Measurements from ENCODE around the gene SIDT1.
"Not testable (repeated sequence)": the region's sequence is repeated elsewhere in the genome, so short reads cannot be mapped to it uniquely, and the experiment has no call there.

The SIDT1 gene

DNA sequence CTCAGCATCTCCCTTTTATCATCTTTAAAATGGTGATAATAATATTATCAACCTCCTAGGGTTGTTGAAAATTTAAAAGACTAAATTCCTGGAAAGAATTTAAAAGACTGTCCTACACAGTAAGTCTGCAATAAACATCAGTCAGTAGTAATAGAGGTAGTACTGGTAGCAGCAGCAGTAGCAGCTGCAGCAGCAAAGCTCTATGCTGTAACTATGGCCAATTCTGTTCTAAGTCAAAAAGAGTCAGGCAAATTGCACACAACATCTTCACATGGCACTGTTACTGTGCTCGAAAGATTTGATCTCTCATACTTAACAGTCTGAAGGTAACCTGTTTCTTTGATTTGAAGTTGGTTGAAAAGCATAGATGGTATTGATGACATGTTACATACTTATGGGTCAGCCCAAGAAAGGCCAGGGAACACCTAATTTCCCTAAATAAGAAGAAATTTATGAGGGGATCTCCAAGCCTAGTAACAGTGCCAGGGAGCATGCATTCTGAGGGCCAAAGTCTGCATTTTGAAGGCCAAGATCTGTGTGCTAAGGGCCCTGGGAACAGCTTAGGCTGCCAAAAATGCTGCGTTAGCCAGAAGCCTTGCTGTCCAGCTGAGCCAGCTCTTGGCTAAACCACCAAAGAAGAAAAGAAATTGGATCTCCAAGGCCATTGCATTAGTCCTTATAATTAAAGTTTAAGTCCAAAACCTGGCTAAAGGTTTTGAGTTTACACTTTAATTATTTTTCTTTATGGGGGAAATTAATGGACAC, 68.2 kb downstream of the SIDT1 start:
- no peak for DNase-seq

DNA sequence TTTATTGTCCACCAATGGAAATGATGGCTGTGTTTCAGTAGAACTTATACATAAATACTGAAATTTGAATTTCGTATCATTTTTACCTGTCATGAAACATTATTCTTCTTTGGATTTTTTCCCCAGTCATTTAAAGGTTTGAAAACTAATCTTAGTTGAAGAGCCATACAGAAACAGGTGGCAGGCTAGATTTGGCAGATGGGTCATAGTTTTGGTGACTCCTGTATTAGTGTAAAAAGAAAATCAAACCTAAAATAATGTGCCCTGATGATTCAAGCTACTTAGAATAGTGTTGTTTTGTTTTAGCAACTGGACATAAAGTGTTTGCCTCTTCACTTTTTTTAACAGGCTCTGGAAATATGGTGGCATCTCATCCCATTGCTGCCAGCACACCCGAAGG, 68.9 kb downstream of the SIDT1 start:
- no peak for DNase-seq

- no peak for DNase-seq
These were observed 69.9 kb downstream of the SIDT1 start for GRCh38 chr3:113602256-113602655.

GRCh38 chr3:113602836-113603235, 70.5 kb downstream of the SIDT1 start:
- DNase-seq = no peak

DNA sequence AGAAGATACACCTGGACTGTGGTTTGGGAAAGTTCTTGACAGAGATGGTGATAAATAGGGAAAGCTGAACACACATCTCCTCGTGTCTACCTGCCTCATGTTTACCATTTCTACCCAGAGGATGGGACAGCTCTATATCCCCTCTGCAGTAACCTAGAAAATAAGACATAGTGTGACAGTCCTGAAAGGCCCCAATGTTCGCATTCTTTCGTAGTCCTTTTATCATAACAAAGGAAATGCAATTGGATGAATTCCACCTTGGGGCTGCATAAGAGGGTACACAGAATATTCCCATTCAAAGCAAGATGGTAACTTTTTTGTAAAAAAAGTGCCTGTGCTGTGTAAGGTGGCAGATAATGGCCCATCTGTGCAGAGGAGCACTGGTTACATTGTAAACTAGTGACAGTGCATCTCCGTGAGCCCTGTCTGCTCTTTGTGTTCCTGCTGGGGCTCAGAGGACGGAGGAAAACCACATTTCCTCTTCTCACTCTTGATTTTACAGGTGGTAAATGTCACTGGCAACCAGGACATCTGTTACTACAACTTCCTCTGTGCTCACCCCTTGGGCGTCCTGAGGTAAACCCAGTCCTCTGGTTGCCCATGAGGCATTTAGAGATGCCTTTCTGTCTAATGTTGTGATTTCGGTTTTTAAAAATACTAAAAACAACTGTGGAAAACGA, 74.3 kb downstream of the SIDT1 start:
- no peak for DNase-seq

DNA sequence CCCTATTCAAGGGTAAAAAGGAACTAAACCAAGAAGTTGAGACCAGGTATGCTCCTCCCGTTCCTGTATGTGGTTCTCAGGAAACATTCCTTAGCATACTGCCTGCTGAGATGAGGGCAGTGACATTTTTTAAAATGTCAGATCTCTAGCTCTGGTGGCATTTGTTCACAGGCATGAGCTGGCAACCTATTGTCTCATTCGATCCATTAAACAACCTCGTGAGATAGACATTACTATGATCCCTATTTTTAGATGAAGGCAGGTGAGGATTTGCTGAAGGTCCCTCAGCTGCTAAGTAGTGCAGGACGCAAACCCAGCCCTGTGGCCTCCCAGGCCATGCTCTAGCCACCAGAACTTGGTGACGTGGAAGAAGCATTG, 74.9 kb downstream of the SIDT1 start:
- DNase-seq = no peak

- DNase-seq = no peak
These were observed 82.0 kb downstream of the SIDT1 start for GRCh38 chr3:113614402-113614801.

- DNase-seq = no peak
These were observed 83.6 kb downstream of the SIDT1 start for GRCh38 chr3:113615976-113616375.

GRCh38 chr3:113617726-113618125, 85.4 kb downstream of the SIDT1 start:
- no peak for DNase-seq

- no peak for DNase-seq
These were observed 87.7 kb downstream of the SIDT1 start for GRCh38 chr3:113620091-113620490.

- no peak for DNase-seq
These were observed 91.0 kb downstream of the SIDT1 start for GRCh38 chr3:113623324-113623723.

- DNase-seq = no peak
These were observed 91.5 kb downstream of the SIDT1 start for GRCh38 chr3:113623811-113624210.

- no peak for DNase-seq
These were observed 93.5 kb downstream of the SIDT1 start for GRCh38 chr3:113625834-113626233.

GRCh38 chr3:113626503-113627371, 94.4 kb downstream of the SIDT1 start:
- no peak for DNase-seq

DNA sequence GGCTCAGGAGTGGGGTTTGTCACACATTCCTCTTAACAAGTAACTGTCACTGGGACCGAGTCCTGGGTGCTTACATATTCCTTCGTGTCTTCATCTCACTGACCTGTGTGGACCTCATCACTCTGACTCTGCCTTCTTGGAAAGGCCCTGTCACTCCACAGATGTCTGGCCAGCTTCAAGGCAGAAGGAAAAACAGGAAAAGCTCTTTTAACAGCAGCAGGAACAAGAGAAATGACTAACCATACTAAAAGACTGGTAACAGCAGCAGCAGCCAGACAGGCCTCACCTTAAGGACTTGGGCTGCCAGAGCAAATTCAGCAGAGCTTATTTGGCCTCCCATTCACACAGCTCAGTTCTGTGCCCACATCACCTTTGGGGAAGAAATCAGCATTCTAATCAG, 96.0 kb downstream of the SIDT1 start:
- DNase-seq = no peak

- no peak for DNase-seq
These were observed 96.4 kb downstream of the SIDT1 start for GRCh38 chr3:113628788-113629187.

DNA sequence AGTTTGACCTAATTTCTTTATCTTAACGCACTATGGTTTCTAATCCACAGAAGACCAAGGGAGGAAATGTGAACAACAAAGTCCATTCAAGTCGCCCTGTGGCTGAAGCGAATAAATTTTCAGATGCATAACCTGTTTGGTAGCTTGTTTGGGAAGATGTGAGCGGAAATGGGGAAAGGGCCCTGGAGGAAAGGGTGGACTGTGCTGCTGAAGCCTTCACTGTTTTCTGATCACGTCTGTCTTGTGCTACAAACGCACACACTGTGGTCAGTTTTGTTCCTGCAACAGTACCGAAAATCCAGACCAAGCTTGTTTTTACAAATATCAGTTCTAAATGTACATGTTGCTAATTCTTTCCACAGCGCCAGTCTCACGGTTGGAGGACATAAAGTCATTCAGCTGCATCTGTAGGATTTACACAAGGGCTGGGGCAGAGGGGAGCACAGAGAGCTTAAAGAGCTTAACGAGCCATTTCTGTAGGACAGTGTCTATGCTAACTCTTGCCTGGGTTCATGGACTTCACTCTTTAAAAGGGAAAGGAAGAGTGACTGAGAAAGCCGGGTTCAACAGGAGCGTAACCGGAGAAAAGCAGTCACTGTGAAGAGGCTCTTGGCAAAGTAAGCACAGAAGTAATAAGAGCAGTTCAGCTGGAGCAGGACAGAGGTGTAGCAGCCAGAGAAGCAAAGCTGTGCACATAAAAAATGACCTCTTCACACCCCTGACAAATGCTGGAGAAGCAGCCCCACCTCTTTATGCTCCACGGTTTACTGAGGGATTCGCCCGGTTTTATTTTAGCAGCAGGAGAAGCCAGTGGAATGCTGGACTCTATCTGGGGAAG, 97.4 kb downstream of the SIDT1 start:
- DNase-seq = peak; percentile 66

DNA sequence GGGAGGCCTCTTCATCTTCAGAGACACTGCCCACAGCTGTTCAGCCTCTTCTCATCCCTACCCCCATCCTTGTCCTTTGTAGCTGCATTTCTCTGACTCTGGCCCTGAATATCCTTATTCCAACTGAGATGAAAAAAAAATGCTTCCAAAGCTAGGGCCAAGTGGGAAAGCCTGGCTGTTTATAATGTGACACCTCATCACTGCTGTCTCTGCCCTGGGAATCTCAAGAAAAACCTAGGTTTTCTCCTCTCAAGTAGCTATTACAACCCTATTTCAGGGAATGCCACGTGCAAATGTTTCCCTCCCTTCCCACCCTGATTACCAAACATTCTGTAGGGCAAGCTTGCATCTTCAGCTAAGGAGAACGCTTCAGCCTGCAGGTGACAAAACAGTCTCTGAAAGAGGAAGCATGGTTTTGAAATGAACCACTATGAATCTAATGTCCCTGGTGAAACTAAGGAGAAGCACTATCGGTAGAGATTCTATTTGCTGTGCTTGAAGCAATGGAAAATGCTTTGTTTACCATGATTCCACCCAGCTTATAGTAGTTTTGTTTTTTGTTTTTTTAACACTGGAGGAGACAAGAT, 98.7 kb downstream of the SIDT1 start:
- no peak for DNase-seq

GRCh38 chr3:113631573-113631972, 99.2 kb downstream of the SIDT1 start:
- no peak for DNase-seq

DNA sequence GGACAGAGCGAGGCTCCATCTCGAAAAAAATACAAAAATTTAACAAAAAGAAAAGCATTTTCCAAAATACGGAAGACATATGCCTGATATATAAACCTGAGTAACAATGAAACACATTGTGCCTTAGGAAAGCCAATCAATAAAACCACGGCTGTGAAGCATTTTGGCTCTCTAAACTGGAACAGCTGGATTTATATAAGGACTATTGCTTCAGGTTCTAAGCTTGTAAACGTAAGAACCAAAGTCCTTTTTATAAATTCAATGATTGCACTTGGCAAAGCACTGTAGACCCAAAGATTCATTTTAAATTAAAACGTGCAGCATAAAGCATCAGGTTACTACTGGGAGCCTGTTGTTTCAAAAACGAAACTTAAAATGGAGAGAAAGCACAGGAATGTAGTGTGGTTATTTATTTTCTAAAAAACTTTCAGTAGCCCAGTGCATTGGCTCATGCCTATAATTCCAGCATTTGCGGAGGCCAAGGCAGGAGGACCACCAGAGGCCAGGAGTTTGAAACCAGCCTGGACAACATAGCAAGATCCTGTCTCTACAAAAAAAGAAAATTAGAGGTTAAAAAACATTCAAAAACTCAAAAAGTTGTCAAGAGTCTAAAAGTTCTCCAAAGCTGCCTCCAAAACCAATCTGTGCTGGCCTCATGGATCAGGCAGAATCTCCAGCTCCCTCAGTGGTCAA, 102.6 kb downstream of the SIDT1 start:
- DNase-seq = no peak

DNA sequence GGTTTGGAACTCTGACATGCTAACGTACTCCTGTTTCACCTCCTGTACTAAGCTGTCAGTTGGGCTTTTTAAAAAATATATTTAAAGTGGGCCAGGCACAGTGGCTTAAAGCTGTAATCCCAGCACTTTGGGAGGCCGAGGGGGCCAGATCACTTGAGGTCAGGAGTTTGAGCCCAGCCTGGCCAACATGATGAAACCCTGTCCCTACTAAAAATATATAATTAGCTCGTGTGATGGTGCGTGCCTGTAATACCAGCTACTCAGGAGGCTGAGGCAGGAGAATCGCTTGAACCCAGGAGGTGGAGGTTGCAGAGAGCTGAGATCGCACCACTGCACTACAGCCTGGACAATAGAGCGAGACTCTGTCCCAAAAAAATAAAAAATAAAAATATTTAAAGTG, 103.7 kb downstream of the SIDT1 start:
- DNase-seq = not testable (repeated sequence)

- no peak for DNase-seq
These were observed 105.4 kb downstream of the SIDT1 start for GRCh38 chr3:113637756-113638155.
